Neural cell (in vitro differentiated cells): Measurements from ENCODE around the gene STK31. TPM values are rescaled to one million over a fixed set of nuclear protein-coding genes. Genes with fewer than 3 reads are reported as not detected.

Experiments used
- H2AFZ ChIP-seq: fragments of 200-600, 300-800 bp; sonication (generic), shearing (Covaris generic); 2 replicates; pipeline ENCODE4 v1.6.0; 2014; ENCODE audit warnings: low read depth, mild to moderate bottlenecking, antibody characterized with exemption, low read length, moderate library complexity
- H3F3A ChIP-seq: fragments of 200-600 bp; shearing (Covaris generic); 2 replicates; pipeline ENCODE4 v1.6.1; 2016; ENCODE audit warnings: mild to moderate bottlenecking, moderate library complexity, mixed read lengths, antibody characterized with exemption, low read length; ENCODE audit not compliant: insufficient read depth, poor library complexity, severe bottlenecking
- H3K27ac ChIP-seq: fragments of 200-600, 300-800 bp; sonication (generic), shearing (Covaris generic); 2 replicates; pipeline ENCODE4 v1.5.1; 2014; ENCODE audit warnings: mild to moderate bottlenecking, low read length, moderate library complexity
- H3K27me3 ChIP-seq: fragments of 300-800, 200-600 bp; sonication (generic), shearing (Covaris generic); 2 replicates; pipeline ENCODE4 v1.6.0; 2014; ENCODE audit warnings: mild to moderate bottlenecking, low read depth, low read length, moderate library complexity; ENCODE audit not compliant: insufficient read depth
- H3K36me3 ChIP-seq: fragments of 300-800, 200-600 bp; sonication (generic), shearing (Covaris generic); 2 replicates; pipeline ENCODE4 v1.5.1; 2014; ENCODE audit warnings: mild to moderate bottlenecking, antibody characterized with exemption, low read length, moderate library complexity; ENCODE audit not compliant: insufficient read depth
- H3K4me2 ChIP-seq: fragments of 300-800, 200-600 bp; sonication (generic), shearing (Covaris generic); 2 replicates; pipeline ENCODE4 v1.6.0; 2014; ENCODE audit warnings: mild to moderate bottlenecking, low read length
- H3K4me3 ChIP-seq: fragments of 300-800, 200-600 bp; sonication (generic), shearing (Covaris generic); 2 replicates; pipeline ENCODE4 v1.5.1; 2014; ENCODE audit warnings: mild to moderate bottlenecking, low read length, moderate library complexity
- H3K79me2 ChIP-seq: fragments of 200-600 bp; shearing (Covaris generic); replicated peaks from 2 replicates; pipeline ENCODE4 v1.6.0; 2014; ENCODE audit warnings: mild to moderate bottlenecking, low read length, moderate library complexity; ENCODE audit not compliant: insufficient read depth
- H3K9ac ChIP-seq: fragments of 300-800, 200-600 bp; sonication (generic), shearing (Covaris generic); 2 replicates; pipeline ENCODE4 v1.6.1; 2016; ENCODE audit warnings: mild to moderate bottlenecking, low read length, mixed read lengths
- H3K9me2 ChIP-seq: fragments of 200-600 bp; shearing (Covaris generic); 2 replicates; pipeline ENCODE4 v1.6.1; 2016; ENCODE audit warnings: mild to moderate bottlenecking, low read length, mixed read lengths; ENCODE audit not compliant: insufficient read depth
- H3K9me3 ChIP-seq: fragments of 200-600, 300-800 bp; sonication (generic), shearing (Covaris generic); 2 replicates; pipeline ENCODE4 v1.6.1; 2016; ENCODE audit warnings: mild to moderate bottlenecking, mixed run types, low read length, moderate library complexity, mixed read lengths
- H4K20me1 ChIP-seq: fragments of 200-600 bp; shearing (Covaris generic); 2 replicates; pipeline ENCODE4 v1.6.1; 2016; ENCODE audit warnings: mild to moderate bottlenecking, mixed run types; ENCODE audit not compliant: insufficient read depth
- CTCF ChIP-seq: fragments of 450-650 bp; IDR thresholded peaks from 2 replicates; pipeline ENCODE4 v1.5.1; 2014; ENCODE audit warnings: antibody characterized with exemption, mild to moderate bottlenecking, moderate library complexity; ENCODE audit not compliant: poor library complexity, severe bottlenecking
- EP300 ChIP-seq: fragments of 450-650 bp; conservative IDR thresholded peaks from 2 replicates; pipeline ENCODE4 v1.6.1; 2014; ENCODE audit warnings: antibody characterized with exemption, mild to moderate bottlenecking, moderate library complexity; ENCODE audit not compliant: poor library complexity, severe bottlenecking
- EZH2 ChIP-seq: fragments of 200-600, 300-800 bp; shearing (Covaris generic), sonication (generic); IDR thresholded peaks from 2 replicates; pipeline ENCODE4 v1.6.1; 2014; ENCODE audit warnings: antibody characterized with exemption, low read length, borderline replicate concordance, mild to moderate bottlenecking; ENCODE audit not compliant: insufficient read depth, poor library complexity, severe bottlenecking
- MXI1 ChIP-seq: fragments of 450-650 bp; conservative IDR thresholded peaks from 2 replicates; pipeline ENCODE4 v1.6.1; 2014; ENCODE audit warnings: antibody characterized with exemption, mild to moderate bottlenecking; ENCODE audit not compliant: poor library complexity, severe bottlenecking
- POLR2AphosphoS5 ChIP-seq: IDR thresholded peaks from 2 replicates; pipeline ENCODE4 v1.6.1; 2012
- RAD21 ChIP-seq: fragments of 450-650 bp; conservative IDR thresholded peaks from 2 replicates; pipeline ENCODE4 v1.6.1; 2014; ENCODE audit warnings: antibody characterized with exemption, mild to moderate bottlenecking, moderate library complexity
- REST ChIP-seq: IDR thresholded peaks from 2 replicates; pipeline ENCODE4 v1.6.1; 2012; ENCODE audit warnings: borderline replicate concordance
- SMC3 ChIP-seq: fragments of 450-650 bp; conservative IDR thresholded peaks from 2 replicates; pipeline ENCODE4 v1.6.1; 2014; ENCODE audit warnings: antibody characterized with exemption, mild to moderate bottlenecking, moderate library complexity; ENCODE audit not compliant: poor library complexity
- TAF1 ChIP-seq: IDR thresholded peaks from 2 replicates; pipeline ENCODE4 v1.6.1; 2012; ENCODE audit warnings: low read depth
- polyA plus RNA-seq: library from polyadenylated mRNA; depleted of rRNA; stranded (reverse); fragments of >200 nt; gene quantifications from 2 replicates; pipeline ENCODE4 v1.2.3, GENCODE V29; 2014

The STK31 gene
- polyA plus RNA-seq, 1 donor from 2014 or later = 0.76 TPM

DNA sequence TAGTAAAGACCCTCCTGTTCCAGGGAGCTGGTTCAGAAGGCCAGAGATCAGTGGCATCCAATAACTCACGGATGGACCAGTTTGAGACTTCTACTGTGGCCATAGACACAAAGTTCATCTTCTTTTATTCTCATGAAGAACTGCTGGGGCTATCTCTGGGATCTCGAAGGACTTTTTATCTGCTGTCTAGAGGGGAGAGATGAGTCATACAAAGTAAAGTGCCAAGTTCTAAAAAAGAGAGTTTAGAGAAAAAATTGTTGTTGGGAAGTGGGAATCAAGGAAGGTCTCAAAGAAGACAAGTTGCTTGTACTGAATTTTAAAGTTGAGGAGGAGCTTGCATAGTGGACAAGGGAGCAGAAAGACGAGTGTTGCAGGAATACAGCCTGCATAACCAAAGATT lies 38.0 kb upstream of the STK31 start:
- H3K4me2 ChIP-seq = no peak overlapping the region
- H3F3A ChIP-seq = no peaks in the 10 kb centered on the region
- TF ChIP-seq POLR2AphosphoS5 (no peak), RAD21 (no peak), EP300 (no peak), TAF1 (no peak), REST (no peak), CTCF (no peak), EZH2 (no peak), SMC3 (no peak), MXI1 (no peak)
- H3K4me3 ChIP-seq = no peak overlapping the region
- no peak overlapping the region for H3K9ac ChIP-seq
- no peaks in the 10 kb centered on the region for H3K36me3 ChIP-seq
- no peaks in the 10 kb centered on the region for H3K9me3 ChIP-seq
- H3K79me2 ChIP-seq = no peaks in the 10 kb centered on the region
- no peak overlapping the region for H3K27ac ChIP-seq
- no peak overlapping the region for H2AFZ ChIP-seq
- H4K20me1 ChIP-seq = no peaks in the 10 kb centered on the region
- H3K27me3 ChIP-seq = no peaks in the 10 kb centered on the region
- H3K9me2 ChIP-seq = no peaks in the 10 kb centered on the region

GRCh38 chr7:23679898-23680413 lies 30.1 kb upstream of the STK31 start, which contains the start of gene FAM221A:
Gene FAM221A, plus strand, starts transcription at chr7:23680199. Its CDS starts 20 bp downstream, at chr7:23680219.
- no peaks in the 10 kb centered on the region for H4K20me1 ChIP-seq
- H3F3A ChIP-seq = no peaks in the 10 kb centered on the region
- H3K9me3 ChIP-seq = no peaks in the 10 kb centered on the region
- H2AFZ ChIP-seq = no peak within 1 kb of the TSS
- no peak within 1 kb of the TSS for H3K27ac ChIP-seq
- no peaks in the 10 kb centered on the region for H3K9me2 ChIP-seq
- peak within 1 kb of the TSS; percentile 70 for H3K4me3 ChIP-seq
- H3K79me2 ChIP-seq = no peaks in the 10 kb centered on the region
- peak within 1 kb of the TSS; percentile 36 for H3K9ac ChIP-seq
- no peak within 1 kb of the TSS for H3K4me2 ChIP-seq
- H3K36me3 ChIP-seq = no peaks in the 10 kb centered on the region
- peaks cover 6% of the 10 kb centered on the region for H3K27me3 ChIP-seq
- TF ChIP-seq CTCF (peak; percentile 66), MXI1 (peak; percentile 28), EP300 (no peak)
